NT2/D1 (cell line): Measurements from ENCODE around the gene CCDC85C.

Experiments used
- DNase-seq: peaks from one replicate; pipeline ENCODE4 v3.0.0-alpha.2; 2011; ENCODE audit warnings: low read depth, low spot score
- H3K27me3 ChIP-seq: 2 replicates; pipeline ENCODE4 v1.6.0; 2011; ENCODE audit warnings: mild to moderate bottlenecking; ENCODE audit not compliant: insufficient read length, insufficient read depth
- H3K36me3 ChIP-seq: 2 replicates; pipeline ENCODE4 v1.6.1; 2011; ENCODE audit warnings: mild to moderate bottlenecking, low read length, mixed read lengths; ENCODE audit not compliant: insufficient read depth, insufficient read length
- H3K4me1 ChIP-seq: 2 replicates; pipeline ENCODE4 v1.5.1; 2011; ENCODE audit not compliant: insufficient read depth, insufficient read length
- H3K4me3 ChIP-seq: 2 replicates; pipeline ENCODE4 v1.5.1; 2011; ENCODE audit warnings: low read depth; ENCODE audit not compliant: insufficient read length
- H3K9ac ChIP-seq: 2 replicates; pipeline ENCODE4 v1.6.0; 2011; ENCODE audit warnings: low read depth; ENCODE audit not compliant: insufficient read length
- H3K9me3 ChIP-seq: 2 replicates; pipeline ENCODE4 v1.5.1; 2011; ENCODE audit warnings: mild to moderate bottlenecking, low read length; ENCODE audit not compliant: insufficient read depth
- SUZ12 ChIP-seq: IDR thresholded peaks from 2 replicates; pipeline ENCODE4 v1.6.1; 2011; ENCODE audit not compliant: insufficient read length, insufficient read depth; ENCODE audit errors: extremely low read depth
- YY1 ChIP-seq: IDR thresholded peaks from 2 replicates; pipeline ENCODE4 v1.6.1; 2011; ENCODE audit not compliant: insufficient read length, insufficient read depth
- ZNF274 ChIP-seq: IDR thresholded peaks from 2 replicates; pipeline ENCODE4 v1.6.1; 2011; ENCODE audit warnings: mild to moderate bottlenecking, low read depth, low read length

Gene CCDC85C

DNA sequence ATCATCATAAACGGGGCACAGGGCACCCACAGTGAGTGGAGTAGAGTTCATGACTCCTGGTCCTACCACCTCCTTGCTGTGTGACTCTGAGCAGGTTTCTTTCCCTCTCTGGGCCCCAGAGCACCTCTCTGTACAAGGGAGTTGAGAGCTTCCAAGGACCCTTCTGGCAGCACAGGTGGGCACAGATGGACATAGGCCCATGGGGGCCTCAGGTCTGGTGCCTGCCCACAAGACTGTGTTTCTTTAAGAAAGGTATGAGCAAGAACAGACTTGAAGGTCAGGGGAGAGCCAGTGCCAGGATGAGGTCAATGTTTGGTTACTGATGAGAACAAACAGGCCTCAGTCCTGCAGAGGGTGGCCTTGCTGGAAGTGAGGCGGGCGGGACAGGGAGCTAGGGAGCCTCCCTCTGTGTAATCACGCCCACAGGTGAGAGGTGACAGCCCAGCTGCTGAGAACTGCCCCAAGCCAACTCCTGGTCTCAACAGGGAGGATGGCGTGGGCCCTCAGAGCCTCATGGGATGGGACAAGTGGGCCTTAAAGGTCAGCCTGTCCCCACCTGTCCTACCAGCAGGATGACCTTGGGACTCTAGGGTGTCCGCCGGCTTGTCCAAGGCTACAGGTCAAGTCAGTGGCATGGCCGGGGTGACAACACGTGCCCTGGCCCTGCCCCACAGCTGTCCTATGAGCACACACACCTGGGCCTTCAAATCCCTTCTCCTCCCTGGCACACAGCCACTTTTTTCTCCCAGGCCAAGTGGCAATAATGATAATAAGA lies 49.1 kb downstream of the CCDC85C start:
- H3K9ac ChIP-seq = no peak overlapping the region
- H3K27me3 ChIP-seq = no peaks in the 10 kb centered on the region
- H3K4me3 ChIP-seq = no peak overlapping the region
- DNase-seq = no peak
- no peaks in the 10 kb centered on the region for H3K9me3 ChIP-seq
- H3K4me1 ChIP-seq = peaks cover 15% of the 10 kb centered on the region
- TF ChIP-seq SUZ12 (no peak), ZNF274 (no peak), YY1 (no peak)
- H3K36me3 ChIP-seq = peaks cover 4% of the 10 kb centered on the region

DNA sequence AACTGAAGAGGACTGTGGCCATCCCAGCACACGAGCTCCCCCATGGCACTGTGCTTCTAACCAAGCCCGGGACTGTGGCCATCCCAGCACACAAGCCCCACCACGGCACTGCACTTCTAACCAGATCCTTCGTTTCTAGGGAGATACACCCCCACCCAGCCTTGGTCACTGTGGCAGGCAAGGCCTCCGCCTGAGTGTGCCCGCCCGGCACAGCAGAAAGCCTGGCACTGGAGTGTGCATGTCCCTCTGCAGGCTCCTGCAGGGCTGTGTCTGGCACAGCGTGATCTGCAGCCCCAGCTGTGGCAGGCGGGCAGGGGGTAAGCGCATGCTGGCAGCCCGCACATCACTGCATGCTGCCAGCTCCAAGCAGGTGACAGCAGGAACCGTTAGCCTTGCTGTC lies 49.8 kb downstream of the CCDC85C start:
- H3K4me1 ChIP-seq = peaks cover 15% of the 10 kb centered on the region
- no peak for DNase-seq
- peaks cover 4% of the 10 kb centered on the region for H3K36me3 ChIP-seq
- no peak overlapping the region for H3K9ac ChIP-seq
- no peaks in the 10 kb centered on the region for H3K9me3 ChIP-seq
- no peaks in the 10 kb centered on the region for H3K27me3 ChIP-seq
- no peak overlapping the region for H3K4me3 ChIP-seq
- TF ChIP-seq ZNF274 (no peak), YY1 (no peak), SUZ12 (no peak)

DNA sequence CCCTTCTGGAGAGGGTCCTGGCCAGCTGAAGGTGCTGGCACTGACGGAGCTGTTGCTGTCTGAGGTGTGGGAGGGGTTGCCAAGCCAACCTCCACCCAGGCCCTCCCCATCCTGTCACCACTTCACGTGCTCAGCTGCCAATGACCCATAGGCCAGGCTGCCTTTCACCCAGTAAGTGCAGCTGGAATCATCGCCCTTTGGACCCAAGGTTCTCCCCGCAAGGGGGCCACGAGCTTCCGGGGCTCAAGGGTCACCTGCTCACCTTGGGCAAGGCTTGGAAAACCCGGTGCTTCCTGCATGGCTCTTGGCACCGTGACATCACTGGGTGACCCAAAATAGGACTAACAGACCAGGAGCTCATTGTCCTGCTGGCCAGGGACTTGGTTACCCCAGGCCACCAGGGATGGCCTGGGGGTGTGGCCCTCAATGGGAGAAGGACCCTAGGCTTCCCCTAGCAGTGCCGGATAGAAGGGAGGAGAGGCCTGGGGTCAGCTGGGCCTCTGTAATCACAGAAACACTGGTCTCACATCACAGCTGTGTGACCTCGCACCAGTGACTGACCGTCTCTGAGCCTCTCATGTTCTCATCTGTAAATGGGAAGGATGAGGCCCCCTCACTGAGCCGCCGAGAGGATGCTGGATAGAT lies 51.3 kb downstream of the CCDC85C start:
- peaks cover 15% of the 10 kb centered on the region for H3K4me1 ChIP-seq
- no peak overlapping the region for H3K9ac ChIP-seq
- H3K4me3 ChIP-seq = no peak overlapping the region
- DNase-seq = no peak
- no peaks in the 10 kb centered on the region for H3K9me3 ChIP-seq
- no peaks in the 10 kb centered on the region for H3K27me3 ChIP-seq
- TF ChIP-seq SUZ12 (no peak), ZNF274 (no peak), YY1 (no peak)
- H3K36me3 ChIP-seq = peaks cover 4% of the 10 kb centered on the region

DNA sequence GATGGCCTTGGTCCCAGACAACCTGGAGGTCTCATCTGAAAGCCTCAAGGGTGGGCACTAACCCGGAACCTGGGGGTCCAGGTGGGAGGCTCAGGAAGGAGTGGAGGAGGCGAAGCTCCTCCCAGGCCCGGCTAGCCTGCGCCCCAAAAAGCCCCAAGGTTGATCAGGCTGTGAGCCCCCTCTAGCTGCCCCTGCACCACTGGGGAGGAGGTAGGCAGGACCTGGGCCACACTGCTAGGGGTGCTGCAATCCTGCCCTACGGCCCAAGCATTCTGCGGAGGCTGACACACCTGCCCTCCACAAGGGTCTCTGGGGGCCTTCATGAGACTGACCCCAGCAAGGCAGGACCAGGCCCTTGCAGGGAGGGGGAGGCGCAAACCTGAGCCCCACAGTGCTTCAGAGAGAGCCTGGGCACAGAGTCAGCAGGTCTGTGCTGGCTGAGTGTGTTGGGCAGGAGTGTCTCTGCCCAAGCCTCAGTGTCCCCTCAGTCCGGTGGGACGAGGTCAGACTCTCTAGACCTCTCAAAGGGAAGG lies 51.9 kb downstream of the CCDC85C start:
- no peaks in the 10 kb centered on the region for H3K27me3 ChIP-seq
- H3K4me3 ChIP-seq = no peak overlapping the region
- H3K9me3 ChIP-seq = no peaks in the 10 kb centered on the region
- TF ChIP-seq SUZ12 = no peak
- no peak for TF ChIP-seq YY1
- no peak for TF ChIP-seq ZNF274
- DNase-seq = no peak
- peaks cover 4% of the 10 kb centered on the region for H3K36me3 ChIP-seq
- H3K4me1 ChIP-seq = peaks cover 15% of the 10 kb centered on the region
- no peak overlapping the region for H3K9ac ChIP-seq

DNA sequence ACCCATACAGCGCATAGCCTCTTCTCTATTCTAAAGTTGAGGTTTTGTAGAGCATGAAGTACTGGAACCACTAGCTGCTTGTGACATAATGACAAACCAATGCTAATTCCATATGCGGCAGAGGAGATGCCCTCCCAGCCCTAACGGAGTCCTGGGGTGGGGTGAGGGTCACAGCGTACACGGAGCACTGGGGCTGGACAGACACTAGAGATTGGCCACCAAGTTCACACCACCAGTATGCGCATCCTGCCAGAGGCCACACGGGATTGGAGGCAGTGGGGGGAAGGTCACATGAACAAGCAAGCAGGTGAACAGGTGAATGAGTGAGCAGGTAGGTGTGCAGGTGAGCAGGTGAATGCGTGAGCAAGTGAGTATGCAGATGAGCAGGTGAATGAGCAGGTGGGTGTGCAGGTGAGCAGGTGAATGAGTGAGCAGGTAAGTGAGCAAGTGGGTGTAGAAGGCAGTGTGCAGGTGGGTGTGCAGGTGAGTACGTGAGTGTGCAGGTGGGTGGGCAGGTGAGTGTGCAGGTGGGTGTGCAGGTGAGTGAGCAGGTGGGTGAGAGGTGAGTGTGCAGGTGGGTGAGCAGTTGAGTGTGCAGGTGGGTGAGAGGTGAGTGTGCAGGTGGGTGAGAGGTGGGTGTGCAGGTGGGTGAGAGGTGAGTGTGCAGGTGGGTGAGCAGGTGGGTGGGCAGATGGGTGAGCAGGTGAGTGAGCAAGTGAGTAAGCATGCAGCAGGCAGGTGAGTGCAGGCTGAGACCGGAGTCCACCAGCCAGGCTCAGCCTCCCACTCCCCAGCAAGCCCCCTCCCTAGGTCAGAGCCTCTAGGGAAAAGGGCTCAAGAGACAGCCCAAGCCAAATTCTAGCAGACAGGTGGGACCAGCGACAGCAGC lies 52.7 kb downstream of the CCDC85C start:
- no peak overlapping the region for H3K9ac ChIP-seq
- H3K36me3 ChIP-seq = peaks cover 4% of the 10 kb centered on the region
- no peaks in the 10 kb centered on the region for H3K27me3 ChIP-seq
- DNase-seq = no peak
- H3K4me1 ChIP-seq = peaks cover 15% of the 10 kb centered on the region
- H3K4me3 ChIP-seq = no peak overlapping the region
- no peaks in the 10 kb centered on the region for H3K9me3 ChIP-seq
- no peak for TF ChIP-seq SUZ12
- TF ChIP-seq YY1 = no peak
- no peak for TF ChIP-seq ZNF274

DNA sequence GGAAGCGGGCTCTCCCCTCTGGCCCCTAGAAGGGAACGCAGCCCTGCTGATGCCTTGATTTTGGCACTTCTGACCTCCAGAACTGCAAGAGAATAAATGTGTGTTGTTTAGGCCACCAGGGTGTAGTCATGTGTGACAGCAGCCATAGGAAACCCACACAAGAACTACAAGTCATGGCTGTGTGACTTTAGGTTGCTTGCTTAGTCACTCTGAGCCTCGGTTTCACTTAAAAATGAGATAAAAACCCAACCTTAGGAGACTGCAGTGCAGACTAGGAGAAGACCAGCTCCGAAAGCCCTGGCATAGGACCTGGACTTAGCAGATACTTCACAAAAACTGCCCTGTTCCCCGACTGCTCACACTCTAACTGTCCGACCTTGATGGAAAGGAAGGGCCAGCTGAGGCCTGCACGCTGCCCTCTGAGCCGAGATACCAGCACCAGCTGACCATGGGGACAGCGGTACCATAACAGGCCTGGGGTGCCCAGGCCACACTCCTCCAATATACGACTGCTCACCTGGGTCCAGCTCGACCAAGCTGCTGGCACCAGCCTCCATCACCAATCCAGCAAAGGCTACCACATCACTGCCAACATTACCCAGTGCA lies 53.5 kb downstream of the CCDC85C start:
- no peak for TF ChIP-seq ZNF274
- no peak for TF ChIP-seq YY1
- TF ChIP-seq SUZ12 = no peak
- Histone ChIP-seq H3K36me3 (peaks cover 4% of the 10 kb centered on the region), H3K9ac (no peak overlapping the region), H3K4me1 (peaks cover 16% of the 10 kb centered on the region), H3K27me3 (no peaks in the 10 kb centered on the region), H3K4me3 (no peak overlapping the region), H3K9me3 (no peaks in the 10 kb centered on the region)
- DNase-seq = no peak
